Pulmonary artery endothelial cell (primary cell): ENCODE measurements around the gene C13orf46. TPM values are rescaled to one million over a fixed set of nuclear protein-coding genes. Genes with fewer than 3 reads are reported as not detected.
"Not testable (repeated sequence)": the region's sequence is repeated elsewhere in the genome, so short reads cannot be mapped to it uniquely, and the experiment has no call there.

ENCODE experiments used
- DNase-seq: peaks from one replicate; pipeline ENCODE4 v3.0.0-alpha.2; 2011; ENCODE audit warnings: low read depth, low spot score
- total RNA-seq: library from RNA; depleted of rRNA; stranded (reverse); fragments of >200 nt; gene quantifications from 2 replicates; pipeline ENCODE4 v1.2.3, GENCODE V29; 2014

Gene C13orf46
- total RNA-seq, 1 donor from 2014 or later, result 0.07 TPM

DNA sequence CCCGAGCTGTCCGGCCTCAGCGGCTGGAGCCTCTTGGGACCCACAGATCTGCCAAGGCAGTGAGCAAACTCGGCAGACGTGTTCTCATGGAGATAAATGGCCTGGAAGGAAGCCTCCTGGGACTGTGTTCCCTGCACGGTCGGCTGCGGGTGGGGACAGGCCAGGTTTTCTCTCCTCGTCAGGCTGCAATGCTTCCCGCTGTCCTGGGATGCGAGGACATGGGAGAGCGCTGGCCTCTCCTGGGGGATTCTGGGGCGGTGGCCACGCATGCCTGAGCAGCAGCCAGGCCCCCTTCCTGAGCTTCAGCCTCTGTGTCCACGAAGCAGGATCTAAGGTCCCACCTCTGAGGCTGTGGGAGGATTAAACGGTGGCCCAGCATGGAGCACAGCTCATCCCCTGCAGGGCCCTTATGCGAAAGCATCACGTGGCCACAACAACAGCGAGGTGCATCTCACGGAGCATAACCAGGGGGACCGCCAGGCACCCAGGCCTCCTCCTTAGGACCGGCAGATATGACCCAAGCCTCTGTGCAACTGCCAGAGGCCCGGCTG lies 21.2 kb upstream of the C13orf46 start:
- no peak for DNase-seq

DNA sequence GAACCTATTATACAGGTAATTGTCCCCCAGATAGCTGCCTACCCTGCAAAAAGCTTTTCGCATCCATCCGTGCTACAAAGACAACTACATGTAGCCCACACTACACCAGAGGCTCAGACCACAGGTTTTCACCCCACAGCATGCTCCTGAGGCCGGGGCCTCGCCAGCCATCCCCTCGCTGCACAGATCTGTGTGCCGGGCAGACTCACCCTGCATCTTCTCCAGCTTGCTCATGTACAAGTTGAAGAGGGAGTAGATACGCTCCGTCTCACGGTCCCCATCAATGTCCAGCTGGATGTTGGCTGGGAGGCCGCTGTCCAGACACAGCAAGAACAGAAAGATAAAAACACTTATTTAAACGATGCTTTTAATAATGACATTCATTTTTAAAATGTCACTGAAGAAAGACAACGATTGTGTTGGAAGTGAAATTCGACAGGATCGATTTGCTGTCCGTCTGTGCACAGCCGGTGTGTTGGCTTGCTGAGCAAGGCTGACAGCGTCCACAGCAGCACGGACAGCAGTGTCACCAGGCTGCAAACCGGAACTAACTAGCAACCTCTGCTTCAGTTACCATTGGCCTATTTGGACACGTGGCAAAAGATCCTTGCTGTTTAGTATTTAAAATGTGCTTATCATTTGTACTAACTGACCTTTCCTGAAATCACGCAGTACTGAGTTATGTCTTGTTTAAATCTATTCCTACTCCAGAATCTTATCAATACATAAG lies 18.6 kb upstream of the C13orf46 start:
- no peak for DNase-seq

DNA sequence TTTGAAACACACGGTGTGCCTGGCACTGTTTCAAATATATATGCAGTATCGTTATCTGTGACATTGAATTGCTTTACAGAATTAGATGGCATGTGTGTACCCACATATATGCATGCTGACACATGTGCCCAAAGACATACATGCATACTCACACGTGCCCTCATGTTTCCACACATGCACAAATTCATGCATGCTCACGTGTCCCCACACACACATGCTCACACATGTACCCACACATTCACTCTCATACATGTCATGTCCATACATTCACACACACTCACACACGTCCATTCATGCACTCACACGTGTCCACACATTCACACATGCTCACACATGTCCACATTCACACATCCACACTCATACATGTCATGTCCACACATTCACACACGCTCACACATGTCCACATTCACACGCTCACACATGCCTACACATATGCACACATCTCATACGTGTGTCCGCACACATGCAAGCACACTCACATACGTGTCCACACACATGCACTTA lies 17.9 kb upstream of the C13orf46 start:
- DNase-seq, result no peak

DNA sequence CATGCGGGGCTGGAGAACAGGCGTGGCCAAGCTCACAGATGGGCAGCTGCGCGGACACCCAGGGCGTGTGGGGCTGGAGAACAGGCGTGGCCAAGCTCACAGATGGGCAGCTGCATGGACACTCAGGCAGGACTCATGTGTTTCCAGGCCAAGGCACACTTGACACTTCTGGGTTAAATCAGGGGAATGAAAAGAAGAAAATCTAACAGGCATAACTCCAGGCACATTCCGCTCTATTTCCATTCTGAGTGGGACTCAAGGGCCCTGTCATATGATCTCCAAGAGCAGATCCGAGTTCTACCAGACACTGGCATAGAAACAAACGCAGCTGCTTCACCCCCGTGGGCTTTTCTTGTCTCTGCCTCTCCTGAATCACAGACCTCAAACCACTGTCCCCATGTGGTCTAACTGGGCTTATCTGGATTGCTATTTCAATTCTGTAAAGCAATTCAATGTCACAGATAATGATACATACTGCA lies 17.4 kb upstream of the C13orf46 start:
- no peak for DNase-seq

DNA sequence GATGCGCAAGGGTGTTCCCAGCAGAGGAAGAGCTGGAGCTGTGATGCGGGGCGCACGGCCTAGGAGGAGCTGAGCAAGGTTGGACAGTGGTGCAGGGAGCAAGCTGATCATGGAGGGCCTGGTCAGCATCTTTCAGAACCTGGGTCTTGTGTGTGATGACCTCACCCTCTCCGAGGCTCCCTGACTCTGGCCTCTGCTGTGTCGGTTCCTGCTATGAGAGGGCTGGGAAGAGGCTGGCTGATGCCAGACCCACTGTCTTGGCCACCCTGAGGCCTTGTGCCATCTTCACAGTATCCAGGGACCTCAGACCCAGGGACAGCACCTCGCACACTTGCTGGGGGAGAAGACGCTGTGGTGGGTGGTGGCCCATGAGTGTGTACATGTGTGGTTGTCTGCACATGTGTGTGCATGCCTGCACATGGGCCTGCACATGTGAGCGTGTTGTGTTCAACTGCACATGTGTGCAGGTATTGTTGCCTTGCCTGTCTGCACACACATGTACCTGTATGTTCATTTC lies 16.5 kb upstream of the C13orf46 start:
- DNase-seq, result no peak

DNA sequence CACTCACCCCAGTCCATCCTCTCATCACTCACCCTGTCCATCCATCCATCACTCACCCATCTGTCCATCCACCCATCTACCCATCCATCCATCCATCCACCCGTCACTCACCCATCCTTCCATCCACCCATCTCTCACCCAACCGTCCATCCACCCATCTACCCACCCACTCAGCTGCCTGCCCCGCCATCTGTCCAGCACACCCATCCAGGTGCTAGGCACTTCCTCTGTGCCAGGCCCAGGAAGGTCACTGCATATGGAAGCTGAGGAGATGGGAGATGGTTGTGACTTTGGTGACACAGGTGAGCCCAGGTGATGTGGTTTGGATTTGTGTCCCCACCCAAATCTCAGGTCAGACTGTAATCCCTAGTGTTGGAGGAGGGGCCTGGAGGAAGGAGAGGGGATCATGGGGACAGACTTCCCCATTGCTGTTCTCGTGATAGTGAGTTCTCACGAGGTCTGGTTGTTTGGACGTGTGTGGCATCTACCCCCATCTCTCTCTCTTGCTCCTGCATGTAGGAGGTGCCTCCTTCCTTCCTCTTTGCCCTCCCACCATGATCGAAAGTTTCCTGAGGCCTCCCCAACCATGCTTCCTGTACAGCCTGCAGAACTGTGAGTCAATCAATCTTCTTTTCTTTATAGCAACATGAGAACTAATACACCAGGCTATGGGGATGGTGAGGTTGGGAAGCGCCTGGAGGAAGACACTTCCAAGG lies 15.9 kb upstream of the C13orf46 start:
- DNase-seq, result no peak

DNA sequence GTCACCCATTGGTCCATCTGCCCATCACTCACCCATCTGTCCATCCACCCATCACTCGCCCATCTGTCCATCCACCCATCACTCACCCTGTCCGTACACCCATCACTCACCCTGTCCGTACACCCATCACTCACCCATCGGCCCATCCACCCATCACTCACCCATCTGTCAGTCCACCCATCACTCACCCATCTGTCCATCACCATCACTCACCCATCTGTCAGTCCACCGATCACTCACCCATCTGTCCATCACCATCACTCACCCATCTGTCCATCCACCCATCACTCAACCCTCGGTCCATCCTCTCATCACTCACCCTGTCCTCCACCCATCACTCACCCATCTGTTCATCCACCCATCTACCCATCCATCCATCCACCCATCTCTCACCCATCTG lies 15.0 kb upstream of the C13orf46 start:
- not testable (repeated sequence) for DNase-seq

DNA sequence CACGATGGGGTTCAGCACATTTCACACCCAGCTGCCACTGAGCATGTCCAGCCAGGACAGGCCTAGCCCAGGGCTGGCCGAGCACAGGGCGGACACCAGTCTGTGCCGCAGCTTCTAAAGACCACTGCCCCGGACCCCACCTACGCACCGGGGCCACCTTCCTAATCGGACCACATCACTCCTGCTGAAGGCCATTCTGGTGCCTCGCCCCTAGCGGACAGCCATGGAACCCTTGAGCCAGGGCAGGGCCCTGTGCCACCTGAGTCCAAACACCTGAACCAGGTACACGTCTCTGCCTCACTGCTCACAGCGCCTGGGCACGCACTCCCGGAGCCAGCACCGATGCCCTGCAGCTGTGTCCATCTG lies 8.4 kb upstream of the C13orf46 start:
- DNase-seq, result no peak

DNA sequence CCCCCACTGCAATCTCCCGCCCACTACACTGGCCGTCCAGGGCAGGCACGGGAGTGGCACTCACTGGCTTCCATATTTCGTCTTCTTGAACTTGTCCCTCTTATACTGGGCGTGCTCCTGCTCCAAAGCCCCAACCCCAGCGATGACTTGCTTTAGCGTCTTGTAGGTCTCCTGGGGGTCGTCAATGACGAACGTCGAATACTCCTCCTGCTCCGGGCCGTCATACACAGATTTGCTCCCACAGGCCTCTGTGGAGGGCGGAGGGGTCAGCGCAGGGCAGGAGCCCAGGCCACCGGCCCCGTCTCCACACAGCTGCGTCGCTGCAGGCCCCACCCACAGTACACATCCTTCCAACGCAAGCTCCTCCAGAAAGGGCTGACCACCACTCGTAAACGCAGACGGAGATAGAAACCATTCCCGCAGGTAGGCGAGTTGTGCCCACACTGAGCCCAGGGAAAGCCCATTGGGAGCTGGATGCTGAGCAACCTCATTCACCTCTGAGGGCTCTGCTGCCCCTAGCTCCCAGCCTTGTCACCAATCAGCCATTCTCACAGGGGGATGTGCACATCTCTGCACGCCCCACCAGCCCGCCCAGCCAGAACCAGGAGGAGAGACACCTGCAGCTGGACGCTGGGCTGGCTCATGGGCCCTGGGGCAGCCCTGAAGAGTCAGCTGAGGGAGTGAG lies 7.9 kb upstream of the C13orf46 start:
- DNase-seq, result no peak

DNA sequence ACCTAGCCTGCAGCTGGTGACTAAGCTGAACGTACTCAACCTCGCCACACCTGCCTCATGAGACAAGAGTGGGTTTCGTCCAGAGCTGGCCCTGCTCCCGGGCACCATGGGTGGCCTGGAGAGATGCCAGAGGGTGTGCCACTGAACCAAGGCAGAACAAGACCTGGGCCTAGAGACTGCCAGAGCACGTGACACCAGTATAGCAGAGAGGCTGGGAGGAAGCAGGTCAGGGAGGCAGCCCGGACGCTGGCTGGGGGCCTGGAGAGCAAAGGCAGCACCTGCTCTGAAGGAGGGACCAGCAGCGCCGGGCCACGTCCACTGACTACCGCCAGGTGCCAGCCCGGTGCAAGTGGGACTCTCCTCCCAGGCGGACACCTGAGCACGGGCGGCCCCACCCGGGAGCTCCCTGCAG lies 7.3 kb upstream of the C13orf46 start:
- DNase-seq, result no peak

DNA sequence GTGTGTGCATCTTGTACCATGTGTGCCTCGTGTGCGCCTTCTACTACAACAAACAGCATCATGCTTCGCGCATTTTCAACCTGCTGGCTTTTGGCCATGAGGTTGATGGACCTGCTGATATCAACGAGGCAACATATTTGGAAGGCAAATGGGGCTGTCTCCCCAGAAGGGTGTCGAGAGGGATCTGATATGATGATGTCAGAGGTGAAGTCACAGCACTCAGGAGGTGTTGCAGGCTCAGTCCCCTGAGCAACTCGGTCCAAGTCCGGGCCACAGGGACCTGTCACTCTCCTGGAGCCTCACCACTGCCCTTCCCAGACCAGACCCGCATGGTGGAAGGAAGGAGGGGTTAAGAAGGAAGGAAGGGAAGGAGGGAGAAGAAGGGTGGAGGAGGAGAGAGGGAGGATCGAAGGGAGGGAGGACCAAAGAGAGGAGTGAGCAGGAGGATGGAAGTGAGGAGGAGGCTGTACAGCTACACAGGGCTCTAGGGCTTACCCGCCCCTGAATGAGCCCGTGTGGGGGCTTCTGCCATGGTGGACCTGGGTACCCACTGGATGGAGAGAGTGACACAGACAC lies 6.7 kb upstream of the C13orf46 start:
- no peak for DNase-seq

DNA sequence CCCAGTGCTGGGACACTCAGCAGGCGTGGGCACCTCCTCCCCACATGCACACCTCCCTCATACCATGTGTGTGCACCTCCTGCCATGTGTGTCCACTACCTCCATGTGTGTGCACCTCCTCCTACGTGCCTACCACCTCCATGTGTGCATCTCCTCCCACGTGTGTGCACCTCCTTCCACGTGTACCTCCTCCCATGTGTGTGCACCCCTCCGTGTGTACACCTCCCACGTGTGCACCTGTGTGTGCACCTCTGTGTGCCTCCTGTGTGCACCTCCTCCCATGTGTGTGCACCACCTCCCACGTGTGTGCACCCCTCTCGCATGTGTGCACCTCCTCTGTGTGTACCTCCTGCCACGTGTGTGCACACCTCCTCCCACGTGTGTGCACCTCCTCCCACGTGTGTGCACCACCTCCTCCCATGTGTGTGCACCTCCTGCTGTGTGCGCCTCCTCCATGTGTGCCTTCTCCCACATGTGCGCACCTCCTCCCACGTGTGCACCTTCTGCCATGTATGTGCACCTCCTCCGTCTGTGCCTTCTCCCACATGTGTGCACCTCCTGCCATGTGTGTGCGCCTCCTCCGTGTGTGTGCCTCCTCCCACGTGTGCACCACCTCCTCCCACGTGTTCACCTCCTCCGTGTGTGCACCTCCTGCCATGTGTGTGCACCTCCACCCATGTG lies 6.1 kb upstream of the C13orf46 start:
- no peak for DNase-seq

DNA sequence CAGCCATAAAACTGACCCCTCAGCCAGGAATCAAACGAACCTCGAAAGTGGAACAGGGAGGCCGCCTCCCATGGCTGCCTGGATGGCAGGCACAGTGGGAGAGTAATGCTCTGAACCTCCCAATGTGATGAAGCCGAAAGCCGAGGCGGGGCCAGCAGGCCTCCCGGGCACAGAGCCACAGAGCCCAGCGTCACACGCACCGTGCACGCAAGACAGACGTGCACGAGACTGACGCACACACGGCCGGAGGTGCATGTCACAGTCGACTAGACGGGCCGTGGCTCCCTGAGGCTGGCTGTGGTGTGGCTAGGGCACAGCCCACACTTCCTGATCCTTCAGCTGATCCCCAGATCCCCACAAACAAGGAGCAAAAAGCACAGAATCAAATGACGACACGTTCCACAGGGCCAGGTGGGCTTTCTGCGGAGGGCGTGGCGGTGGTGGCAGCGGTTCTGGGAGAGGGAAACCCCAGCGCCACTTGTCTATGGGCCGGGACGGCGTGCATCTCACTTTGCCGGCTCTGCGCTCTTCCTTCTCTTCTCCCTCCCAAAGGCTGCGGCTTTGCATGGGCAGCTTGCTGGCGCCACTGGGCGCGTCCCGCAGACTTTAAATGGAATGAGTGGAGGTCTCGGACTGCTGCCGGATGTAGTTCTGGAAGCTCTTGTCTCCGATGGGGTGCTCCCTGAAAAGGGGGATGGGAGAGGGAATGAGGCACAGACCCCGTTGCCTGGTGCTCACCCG lies 5.0 kb upstream of the C13orf46 start:
- no peak for DNase-seq

DNA sequence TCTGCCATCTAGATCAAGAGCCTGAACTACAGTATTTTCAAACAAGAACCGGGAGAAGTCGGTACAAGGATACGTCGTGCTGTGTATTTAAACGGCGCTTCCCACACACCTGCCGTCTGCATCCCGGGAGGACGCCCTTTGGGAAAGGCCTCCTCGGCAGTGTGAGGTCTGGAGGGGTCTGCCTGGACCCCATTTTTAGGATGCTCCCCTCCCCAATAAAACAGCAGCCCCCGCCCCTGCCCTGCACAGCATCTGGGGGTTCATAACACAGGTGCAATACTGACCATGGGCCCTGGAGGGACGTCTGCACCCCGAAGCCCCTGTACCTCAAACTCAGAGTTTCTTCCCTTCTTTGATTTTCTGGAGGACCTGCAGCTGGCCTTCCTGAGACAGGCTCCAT lies 4.1 kb upstream of the C13orf46 start:
- no peak for DNase-seq

DNA sequence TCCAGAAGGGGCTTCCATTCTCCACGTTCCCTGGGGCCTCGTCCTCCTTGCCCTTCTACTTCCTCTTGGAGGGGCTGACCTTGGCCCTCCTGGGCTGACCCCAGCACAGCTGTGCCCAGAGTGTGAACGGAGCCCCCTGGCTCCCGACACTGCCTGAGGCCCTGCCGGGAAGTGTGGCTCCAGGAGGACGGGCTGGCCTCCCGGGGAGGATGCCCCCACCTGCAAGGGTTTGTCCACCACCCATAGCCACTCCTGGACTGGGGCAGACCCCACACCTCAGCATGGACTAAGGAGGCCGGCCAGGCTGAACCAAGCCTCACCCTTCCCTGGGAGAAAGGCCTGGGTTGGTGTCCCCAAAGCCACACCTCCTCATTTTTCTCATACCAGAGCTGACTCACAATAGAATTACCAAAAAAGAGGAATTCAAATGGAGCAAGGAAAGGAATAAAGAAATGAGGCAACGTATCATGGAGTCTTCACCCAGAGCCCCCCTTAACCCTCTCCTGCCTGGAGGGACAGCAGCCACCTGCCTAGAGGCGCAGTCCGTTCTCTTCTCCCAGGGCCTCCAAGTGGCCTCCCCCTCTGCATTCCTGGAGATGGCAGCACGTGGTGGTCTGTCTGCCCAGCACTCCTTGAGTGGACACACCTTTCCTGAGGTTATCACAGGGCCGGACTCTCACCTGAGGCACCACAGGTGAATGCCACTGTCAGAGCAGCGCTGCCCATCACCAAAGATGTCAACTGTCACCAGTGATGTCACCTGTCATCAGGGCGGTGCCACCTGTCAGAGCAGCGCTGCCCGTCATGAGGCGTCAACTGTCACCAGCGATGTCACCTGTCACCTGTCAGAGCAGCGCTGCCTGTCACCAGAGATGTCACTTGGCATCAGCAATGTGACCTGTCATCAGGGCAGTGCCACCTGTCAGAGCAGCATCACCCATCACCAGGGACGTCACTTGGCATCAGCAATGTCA lies 3.1 kb upstream of the C13orf46 start:
- no peak for DNase-seq

DNA sequence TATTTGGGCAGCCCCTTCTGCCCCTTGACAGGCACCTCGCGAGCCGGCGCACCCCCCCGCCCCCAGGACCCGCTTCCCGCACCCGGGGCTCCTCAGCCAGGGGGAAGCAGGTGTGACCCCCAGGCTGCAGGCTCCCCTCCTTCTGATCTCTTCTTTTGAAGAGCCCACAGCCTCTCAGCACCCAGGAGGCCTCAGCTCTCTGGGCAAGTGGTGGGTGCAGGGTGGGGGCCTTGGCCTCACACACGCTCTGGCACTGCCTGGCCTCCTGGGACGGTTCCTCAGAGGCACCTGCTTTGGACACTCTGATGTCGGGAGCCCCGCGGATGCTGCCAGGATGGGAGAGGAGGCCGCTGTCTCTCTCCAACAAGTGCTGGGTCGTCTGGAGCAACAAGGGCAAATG lies 1.5 kb upstream of the C13orf46 start:
- no peak for DNase-seq

DNA sequence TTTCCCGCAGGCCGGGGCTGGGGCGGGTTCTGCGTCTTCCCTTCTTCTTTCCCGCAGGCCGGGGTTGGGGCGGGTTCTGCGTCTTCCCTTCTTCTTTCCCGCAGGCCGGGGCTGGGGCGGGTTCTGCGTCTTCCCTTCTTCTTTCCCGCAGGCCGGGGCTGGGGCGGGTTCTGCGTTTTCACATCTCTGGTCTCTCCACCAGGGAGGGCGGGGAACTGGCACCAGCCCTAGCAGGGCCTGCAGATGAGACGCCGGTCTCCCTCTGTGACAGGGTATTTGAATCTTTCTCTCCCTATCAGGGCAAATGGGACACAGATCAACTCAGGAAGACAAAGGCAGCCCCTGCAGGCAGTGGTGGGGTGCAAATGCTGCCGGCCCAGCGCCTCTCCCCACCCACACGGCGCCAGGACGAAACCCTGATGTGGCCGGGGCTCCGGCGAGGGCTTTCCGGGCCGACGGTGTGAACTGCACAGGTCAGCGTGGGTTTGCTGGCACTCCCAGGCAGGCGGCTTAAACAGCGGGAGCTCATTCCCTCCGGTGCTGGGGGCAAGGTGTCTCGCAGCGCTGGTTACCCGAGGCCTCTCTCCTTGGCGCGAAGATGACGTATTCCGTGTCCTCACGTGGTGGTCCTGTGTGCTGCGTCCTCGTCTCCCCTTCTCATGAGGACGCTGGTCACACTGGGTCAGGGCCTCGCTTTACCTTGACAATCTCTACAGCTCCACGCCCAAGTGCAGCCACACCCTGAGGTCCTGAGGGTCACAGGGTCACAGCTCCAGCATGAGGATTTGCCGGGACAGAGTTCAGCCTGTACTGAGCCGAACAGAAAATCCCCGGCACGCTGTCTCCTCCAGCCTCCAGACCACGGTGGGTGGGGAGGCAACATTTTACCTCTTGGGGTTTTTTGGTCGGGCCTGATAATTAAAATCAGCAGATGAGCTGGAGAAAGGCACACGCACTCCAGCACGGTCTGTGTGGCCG lies 717 bp upstream of the C13orf46 start:
- DNase-seq, result no peak
